Measurements from ENCODE around the gene MORF4L2.

Gene MORF4L2, protein sequence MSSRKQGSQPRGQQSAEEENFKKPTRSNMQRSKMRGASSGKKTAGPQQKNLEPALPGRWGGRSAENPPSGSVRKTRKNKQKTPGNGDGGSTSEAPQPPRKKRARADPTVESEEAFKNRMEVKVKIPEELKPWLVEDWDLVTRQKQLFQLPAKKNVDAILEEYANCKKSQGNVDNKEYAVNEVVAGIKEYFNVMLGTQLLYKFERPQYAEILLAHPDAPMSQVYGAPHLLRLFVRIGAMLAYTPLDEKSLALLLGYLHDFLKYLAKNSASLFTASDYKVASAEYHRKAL

DNA sequence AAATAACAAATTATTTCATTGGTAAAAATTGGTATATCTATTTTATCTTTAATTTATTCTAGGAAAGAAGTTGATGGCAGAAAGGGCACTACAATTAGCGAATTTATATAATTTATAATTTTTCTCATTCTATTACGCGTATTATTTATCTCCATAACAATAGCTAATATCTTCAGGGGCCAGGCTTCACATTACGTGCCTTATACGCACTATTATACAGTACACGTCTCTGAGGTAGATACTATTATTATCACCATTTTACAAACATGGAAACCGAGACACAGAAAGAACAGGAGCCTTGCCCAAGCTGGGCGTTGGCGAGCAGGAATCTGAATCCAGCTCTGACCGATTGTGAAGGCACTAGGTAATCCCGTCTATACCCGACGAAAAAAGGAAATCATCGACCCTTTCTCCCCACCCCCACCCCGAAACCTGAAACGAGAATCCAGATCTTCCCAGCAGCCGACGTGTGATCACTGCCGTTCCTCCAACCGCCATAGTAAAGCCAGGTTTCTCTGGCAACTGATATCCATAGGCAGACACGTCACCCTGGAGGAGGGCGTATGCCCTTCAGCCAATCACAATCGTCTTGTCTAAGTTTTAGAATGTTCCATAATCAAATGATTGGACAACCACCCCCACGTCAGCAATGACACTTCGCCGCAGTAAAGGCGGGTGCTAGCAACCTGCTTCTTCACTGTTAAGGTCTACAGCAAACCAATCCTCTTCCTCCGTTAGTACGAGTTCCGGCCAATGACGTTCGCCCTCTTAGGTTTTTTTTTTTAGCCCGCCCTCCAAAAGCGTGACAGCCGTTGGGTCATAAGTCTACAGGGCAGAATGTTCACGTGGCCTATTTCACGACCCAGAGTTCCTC lies at the start of gene MORF4L2:
TSS of gene MORF4L2 (minus strand) at position 501 of the 874 bp plus-strand sequence. CDS start 9,672 bp downstream, outside the sequence.
- FAIRE-seq, result peak; percentile 100
- peak; percentile 22 for DNase-seq (ENCODE audit: insufficient read length, low spot score)

DNA sequence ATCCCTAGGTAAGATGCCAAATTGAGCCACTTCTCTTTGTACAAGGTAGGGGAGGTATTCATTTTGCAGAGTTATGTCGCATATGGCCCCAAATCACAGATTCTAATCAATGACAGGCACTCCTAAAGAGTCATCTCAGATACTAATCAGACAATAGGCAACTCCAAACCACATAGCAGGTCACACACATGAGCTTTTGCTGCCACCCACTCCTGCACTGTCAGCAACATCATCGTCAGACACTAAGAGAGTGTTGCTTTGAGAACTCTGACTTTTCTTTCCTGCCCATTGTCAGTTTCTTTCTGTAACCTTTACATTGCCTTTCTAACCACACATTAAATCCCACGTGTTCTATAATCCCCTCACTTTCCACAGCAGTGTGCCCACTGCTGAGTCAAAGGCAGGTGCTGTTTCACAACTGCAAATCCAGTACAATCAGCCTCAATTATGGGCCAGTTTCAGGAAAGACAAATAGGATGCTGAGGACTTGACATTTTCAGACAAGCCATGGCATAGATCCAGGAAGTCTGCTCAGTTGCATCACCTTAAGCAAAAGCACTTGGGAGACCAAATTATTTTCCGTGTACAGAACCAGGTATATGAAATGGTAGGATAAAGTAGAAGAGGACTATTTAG lies 47.7 kb upstream of the MORF4L2 start:
- FAIRE-seq (no peak), DNase-seq (ENCODE audit: insufficient read length, low spot score) (no peak)

DNA sequence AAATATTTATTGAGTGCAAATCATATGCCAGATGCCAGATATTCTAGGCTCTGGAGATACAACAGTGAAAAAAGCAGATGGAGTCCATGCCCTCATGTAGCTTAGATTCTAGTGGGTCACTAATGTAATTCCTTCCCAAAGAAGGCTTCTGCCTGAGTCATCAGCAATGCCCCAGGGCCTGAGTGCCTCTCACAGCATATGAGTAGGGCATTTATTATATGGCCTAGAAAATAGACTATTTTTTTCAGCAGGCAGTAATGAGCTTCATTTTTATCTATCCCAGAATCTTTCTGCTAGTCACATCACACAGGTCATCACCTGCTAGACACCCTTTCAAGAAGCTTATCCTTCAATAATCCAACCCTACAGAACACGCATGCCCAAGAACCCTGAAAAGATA lies 46.5 kb upstream of the MORF4L2 start:
- FAIRE-seq (no peak), DNase-seq (ENCODE audit: insufficient read length, low spot score) (no peak)

DNA sequence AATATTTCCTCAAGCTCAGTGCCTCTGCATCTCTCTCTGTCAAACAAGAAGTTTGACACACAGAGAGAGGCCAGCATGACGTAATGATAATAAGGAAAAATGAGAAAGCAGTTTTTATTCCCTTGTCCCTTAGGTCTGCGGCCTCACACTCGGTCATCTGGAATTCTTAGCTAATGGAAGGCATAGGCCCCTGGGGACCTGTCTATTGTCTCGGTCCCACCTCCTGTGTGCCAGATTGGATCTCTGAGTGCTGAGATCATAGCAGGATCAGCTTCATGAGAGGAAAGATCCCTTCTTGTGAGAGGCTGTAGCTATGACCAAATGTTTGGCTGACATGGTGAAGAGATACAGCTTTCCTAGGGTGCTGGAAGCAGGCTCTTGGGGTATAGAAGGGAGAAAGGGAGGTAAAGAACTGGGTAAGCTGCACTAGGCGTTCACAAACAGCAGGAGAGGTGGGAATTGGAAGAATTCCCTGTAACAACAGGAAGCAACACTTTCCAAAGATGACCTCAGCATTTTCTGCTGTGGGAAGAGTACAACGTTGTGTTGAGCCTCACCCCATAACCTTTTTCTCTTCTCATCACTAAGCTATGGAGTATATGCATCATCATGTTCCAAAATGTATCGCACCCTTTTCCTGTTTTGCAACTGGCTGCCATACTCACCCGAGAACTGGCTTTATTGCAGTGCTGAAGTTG lies 44.4 kb upstream of the MORF4L2 start:
- FAIRE-seq (no peak), DNase-seq (ENCODE audit: insufficient read length, low spot score) (no peak)

DNA sequence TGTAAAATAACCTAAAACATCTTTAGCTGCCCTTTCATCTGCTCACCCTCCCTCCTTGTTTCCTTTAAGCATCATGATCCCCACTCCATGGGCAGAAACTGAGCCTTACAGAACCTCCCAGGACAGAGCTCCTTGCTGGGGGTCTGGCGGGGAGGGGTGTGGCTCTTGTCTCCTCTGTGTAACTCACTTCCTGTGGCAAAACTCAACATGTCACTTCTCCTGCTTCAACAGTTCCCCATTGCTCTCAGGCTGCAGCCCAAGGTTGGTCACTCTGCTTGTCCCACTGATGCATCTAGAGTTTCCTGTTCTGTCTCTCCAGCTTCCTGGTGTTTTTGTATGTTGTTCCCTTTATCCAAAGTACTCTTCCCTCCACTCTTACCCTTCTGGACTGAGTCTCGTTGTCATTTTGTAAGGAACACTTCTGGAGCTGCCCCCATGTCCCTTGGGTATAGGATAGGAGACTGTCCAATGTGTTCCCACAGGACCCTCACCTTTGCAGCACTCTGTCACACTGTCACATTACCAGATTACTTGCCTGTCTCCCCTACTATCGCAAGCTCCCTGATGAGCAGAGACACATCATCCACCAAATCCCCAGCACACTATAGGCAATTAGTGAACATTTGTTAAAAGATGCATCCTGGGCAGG lies 43.8 kb upstream of the MORF4L2 start:
- no peak for DNase-seq (ENCODE audit: insufficient read length, low spot score)
- no peak for FAIRE-seq

DNA sequence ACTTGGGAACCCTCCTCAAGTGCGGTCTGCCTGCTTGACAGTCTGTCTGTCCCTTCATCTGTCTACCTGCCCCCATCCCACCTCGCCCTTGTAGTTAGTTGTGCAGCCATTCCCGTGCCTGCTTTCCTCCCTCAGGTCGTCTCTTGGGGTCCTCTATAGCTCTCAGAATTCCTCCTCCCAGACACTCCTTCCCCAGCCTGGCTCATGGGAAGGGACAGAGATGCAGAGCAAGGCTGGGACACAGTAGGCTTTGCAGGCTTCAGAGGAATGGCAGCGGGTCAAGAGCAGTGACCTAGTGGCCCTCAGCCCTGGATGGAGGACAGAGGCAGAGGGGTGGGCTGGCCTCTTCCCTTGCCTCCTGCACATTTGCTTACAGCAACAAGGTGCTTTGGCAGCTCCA lies 42.5 kb upstream of the MORF4L2 start:
- no peak for FAIRE-seq
- DNase-seq (ENCODE audit: insufficient read length, low spot score), result no peak

DNA sequence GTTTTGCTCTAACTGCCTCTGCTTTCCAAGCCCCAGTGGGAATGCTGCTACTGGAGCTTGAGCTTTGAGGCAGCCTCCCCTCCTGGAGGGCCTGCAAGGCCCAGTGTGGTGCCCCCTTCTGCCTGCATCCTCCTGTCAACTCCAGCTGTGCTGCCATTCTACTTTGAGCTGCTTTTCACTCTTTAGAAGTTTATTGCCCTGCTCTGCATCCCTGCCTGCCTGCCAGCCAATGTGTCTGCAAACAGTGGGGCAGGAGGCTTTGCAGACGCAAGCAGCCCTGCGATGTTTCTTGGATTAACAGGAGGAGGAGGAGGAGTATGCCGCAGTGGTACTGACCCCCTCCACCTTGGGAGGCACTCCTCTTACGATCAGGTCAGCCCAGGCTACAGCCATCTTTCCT lies 40.6 kb upstream of the MORF4L2 start:
- DNase-seq (ENCODE audit: insufficient read length, low spot score), result no peak
- no peak for FAIRE-seq

DNA sequence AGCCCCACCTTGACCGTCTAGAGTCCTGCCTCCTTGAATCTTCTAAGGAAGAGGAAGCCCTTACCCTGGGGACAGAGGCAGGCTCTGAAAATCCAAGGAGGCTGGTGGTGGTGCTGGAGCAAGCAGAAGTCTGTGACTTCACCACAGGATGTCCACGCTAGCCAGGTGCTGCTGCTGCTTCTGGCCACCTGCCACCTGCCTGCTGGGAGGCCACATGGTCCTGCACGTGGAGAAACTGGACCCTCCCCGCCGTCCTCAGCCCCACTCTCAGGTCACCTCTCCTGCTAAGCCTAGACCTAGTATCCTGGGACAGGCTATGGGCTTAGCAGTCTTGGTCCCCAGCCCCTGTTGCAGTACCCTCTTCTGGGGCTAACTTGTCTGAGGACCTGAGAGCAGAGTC lies 40.0 kb upstream of the MORF4L2 start:
- DNase-seq (ENCODE audit: insufficient read length, low spot score), result no peak
- FAIRE-seq, result no peak

DNA sequence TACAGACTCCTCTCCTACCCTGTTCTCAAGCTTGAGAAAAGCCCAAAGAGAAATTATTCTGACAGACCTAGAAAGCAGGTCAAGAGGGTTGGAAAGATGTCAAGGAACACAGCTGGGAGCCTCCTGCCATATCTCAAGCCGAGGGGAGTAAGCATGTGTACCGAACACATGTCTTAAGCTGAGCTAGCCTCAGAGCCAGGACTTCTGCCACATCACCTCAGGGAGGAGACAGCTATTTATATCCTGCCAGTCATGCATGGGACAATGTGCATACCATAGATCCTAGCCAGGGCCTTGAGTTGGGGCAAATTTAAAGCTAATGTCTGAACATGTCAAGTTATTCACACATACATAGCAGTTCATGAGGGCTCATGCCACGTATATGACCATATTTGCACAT lies 36.0 kb upstream of the MORF4L2 start:
- no peak for DNase-seq (ENCODE audit: insufficient read length, low spot score)
- no peak for FAIRE-seq

DNA sequence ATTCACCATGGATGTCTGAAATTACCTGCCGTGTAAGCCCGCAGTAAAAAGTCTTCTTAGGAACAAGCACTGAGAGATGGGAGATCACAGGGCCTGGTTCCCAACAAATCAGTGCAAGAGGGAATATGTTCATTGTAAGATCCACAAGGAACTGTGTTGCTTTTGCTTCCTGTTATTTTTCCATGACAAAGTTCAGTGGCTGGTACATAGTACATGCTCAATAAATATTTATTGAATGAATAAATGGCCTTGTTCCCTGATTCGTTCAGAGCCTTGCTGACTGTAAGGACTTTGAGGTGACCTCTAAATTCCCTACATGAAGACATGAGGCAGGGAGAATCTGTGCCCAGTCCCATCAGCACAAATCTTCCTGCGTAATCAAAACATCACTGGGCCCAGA lies 31.6 kb upstream of the MORF4L2 start:
- FAIRE-seq (no peak), DNase-seq (ENCODE audit: insufficient read length, low spot score) (no peak)

DNA sequence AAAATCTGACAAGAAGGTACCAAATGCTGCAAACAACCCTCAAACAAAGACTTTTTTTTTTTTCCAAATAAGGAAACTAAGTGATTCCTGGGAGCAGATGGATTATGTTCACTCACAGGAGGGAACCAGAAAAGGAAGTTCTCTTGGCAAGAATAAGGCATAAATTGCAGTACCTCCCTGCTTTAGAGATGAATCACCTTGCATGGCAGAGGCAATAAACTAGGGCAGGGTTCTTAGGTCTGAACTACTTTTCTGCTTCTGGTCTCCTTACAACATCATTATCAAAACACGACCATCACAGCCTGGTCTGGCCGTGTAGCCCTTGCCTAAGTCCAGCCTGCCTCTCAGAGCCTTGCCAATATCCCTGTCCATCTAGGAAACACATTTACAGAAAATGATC lies 30.5 kb upstream of the MORF4L2 start:
- DNase-seq (ENCODE audit: insufficient read length, low spot score) (no peak), FAIRE-seq (no peak)

DNA sequence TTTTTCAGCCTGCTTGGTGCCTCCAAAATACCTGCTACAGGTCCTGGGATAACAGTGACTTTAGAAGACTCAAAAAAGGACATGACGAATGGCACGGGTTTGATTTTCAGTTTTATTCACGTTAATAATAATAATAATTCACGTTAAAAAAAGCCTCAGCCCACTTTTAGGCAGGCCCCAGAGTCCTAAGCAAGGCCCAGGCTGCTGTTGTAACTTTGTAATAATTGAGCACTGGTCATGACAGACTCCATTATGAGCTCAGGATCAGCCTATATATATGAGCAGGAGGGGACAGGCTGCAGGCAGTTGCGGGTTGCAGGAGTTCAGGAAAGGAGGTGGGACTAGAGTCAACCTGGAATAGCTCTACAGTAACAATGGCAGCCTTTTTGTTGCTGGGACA lies 24.1 kb upstream of the MORF4L2 start, which contains the start of gene TMEM31:
TSS of gene TMEM31 (plus strand) at position 301 of the 400 bp plus-strand sequence. CDS start 1,350 bp downstream, outside the sequence.
- no peak for DNase-seq (ENCODE audit: insufficient read length, low spot score)
- FAIRE-seq, result no peak

DNA sequence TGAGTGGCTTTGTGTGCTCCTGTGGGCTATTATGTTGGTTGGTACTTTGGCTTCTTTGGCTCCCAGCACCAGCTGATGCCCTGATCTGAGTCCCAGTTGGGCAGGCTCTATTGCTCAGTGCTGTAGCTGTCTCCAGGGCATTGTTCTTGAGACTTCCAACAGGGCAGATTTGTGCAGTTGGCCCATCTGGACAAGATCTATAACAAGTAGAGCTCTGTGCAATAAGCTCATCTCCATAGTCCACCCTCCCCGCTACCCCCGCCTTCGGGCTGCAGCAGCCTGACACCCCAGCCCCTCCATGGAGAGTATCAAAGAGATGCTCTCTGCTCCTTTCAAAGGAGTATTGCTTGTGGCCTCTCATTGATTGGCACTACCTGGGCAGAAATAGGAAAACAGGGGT lies 18.4 kb upstream of the MORF4L2 start:
- no peak for DNase-seq (ENCODE audit: insufficient read length, low spot score)
- FAIRE-seq, result no peak

DNA sequence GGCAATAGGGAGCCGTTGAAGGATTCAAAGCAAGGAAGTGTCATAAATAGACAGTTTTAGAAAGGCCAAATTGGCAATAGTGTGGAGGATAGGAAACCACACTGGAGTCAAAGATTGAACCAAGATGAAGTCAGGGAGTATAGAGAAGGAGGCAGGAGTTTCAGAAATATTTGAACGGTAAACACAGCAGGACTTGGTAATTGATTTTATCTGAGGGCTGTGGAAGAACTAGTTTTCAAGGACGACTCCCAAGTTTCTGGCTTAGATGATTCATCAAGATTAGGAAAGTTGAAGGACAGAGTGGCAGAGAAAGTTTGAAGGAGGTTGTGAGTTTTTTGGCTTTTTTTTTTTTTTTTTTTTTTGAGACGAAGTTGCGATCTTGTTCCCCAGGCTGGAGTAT lies 12.7 kb upstream of the MORF4L2 start:
- DNase-seq (ENCODE audit: insufficient read length, low spot score) (no peak), FAIRE-seq (no peak)

DNA sequence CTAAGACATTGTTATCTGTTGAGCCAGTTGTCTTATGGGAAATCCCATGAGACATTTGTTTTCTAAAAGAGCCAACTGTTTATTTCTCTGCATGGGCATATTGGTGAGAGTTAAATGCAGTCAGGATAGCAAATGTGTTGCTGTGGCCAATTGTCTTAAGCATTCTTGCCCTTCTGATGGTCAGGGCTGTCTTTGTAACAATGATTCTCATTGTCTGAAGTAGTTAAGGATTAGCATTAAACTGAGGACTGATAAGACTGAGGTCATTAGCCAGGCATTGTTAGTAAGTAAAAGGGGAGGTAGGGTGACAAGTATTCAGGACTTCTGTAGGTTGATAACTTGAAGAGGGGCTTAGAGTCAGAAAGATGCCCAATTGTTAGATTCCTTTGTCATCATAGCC lies 11.2 kb upstream of the MORF4L2 start:
- DNase-seq (ENCODE audit: insufficient read length, low spot score), result no peak
- FAIRE-seq, result no peak

DNA sequence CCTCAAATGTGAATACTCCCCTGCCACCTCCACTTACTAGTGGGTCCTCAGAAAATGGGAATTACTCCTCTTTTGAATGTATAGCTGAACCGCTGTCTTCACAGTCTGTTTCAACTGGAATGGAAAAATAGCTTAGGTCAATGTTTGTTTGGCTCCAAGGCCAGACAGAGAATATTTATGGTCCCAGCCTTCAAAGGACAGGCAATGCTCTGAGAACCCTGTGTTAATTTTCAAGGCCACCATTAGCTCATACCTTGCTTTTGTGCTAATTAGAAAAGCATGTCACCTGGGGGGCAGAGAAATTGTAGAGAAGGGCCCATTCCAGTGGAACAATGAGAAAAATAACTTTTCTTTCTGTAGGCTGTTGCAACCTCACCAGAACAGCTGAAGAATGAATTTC lies 4.6 kb upstream of the MORF4L2 start:
- DNase-seq (ENCODE audit: insufficient read length, low spot score) (no peak), FAIRE-seq (no peak)

DNA sequence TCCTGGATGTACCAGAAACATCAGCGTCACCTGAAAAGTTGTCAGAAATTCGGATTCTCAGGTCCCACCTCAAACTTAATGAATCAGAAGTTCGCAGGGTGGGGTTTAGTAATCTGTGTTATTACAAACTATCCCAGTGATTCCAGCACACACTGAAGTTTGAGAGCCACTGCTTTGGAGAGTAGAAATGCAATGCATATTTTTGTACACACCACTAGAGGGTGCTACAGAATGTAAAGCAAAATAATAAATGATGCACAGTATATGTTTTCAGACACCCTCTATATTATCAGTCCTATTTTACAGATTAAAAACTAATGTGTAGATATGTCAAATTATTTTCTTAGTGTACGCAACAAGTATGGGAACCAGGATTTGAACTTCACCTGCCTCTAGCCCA lies 2.4 kb upstream of the MORF4L2 start:
- DNase-seq (ENCODE audit: insufficient read length, low spot score) (no peak), FAIRE-seq (no peak)

DNA sequence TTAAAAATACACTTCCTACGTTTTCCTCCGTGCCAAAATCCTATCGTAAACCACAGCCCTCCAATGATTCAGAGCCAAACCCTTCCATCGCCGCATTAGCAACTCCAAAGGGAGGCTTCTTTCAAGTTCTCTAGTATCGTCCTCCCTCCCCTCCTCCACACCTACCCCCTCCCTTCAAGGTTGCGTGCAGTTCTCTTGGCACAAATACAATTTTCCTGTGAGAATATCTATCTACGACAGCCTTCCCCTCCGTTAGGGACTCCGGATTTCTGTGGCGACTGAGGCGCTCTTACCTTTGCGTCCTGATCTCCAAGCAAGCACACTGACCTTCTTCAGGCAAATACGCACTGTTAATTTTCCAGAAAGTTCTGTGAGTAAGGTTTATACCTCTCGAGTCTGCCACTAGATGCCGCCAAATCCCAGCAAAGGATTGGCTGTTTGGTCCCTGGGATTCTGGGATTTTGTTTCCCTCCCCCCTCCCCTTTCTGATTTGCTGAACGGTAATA lies 1.2 kb upstream of the MORF4L2 start:
- FAIRE-seq (peak; percentile 84), DNase-seq (ENCODE audit: insufficient read length, low spot score) (no peak)

DNA sequence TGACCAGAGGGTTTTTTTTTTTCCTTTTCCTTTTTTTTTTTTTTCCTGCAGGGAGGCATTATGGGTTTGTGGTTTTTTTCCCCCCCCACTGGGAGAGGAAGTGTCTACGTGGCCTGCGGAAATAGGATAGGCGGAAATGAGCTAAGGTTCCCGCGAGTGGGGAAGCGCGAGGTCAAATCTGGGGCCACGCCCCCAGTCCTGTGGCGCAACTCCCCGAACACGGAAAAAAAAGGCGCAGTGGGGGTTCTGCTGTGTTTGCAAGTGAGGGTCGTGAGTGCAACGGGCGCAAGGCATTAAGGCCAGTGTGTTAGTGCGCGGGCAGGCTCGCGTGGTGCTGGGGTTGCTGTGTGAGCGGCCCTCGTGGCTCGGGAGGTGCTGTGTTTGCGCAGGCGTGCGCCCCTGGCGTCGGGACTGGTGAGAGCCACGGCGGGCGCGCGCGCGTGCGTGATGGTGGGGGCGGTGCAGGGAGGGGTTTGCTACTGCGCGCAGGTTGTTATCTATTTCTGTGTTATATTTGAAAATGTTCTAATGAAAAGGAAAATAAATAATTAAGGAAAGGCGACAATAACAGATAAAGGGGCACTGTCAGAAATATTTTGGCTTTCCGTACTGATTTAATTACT lies 685 bp upstream of the MORF4L2 start:
- peak; percentile 20 for DNase-seq (ENCODE audit: insufficient read length, low spot score)
- FAIRE-seq, result no peak

DNA sequence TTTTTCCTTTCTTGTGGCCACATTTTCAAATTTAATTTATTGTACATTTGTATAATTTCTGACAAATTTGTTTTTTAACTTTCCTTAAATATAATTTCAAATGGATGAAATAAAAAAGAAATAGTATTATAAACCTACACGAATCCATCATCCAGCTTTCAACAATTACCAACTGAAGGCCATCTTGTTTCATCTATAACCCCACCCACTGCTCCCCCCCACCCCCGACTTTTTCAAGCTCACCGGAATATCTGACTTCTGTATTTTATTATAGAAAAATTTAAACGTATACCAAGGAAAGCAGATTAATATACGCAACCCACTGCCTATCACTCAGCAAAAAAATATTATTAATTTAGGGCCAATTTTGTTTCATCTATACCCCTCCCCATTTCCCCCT lies 1.1 kb downstream of the MORF4L2 start:
- FAIRE-seq (no peak), DNase-seq (ENCODE audit: insufficient read length, low spot score) (no peak)
